ENCODE data around the gene HDAC7.

Gene HDAC7

GRCh38 chr12:47745485-47746041 lies 74.1 kb downstream of the HDAC7 start:
- DNase-seq (ENCODE audit: low read depth): no peak

- DNase-seq (ENCODE audit: low read depth): no peak
Observed at GRCh38 chr12:47744778-47745436, 74.8 kb downstream of the HDAC7 start.

- DNase-seq (ENCODE audit: low read depth): no peak
Observed at GRCh38 chr12:47744005-47744651, 75.6 kb downstream of the HDAC7 start.

GRCh38 chr12:47743311-47743860 lies 76.3 kb downstream of the HDAC7 start:
- DNase-seq (ENCODE audit: low read depth): no peak

GRCh38 chr12:47742253-47742825 lies 77.4 kb downstream of the HDAC7 start:
- no peak for DNase-seq (ENCODE audit: low read depth)

GRCh38 chr12:47741340-47741703 lies 78.4 kb downstream of the HDAC7 start:
- DNase-seq (ENCODE audit: low read depth): no peak

- no peak for DNase-seq (ENCODE audit: low read depth)
Observed at GRCh38 chr12:47740606-47741339, 78.9 kb downstream of the HDAC7 start.

GRCh38 chr12:47739979-47740378 lies 79.7 kb downstream of the HDAC7 start:
- no peak for DNase-seq (ENCODE audit: low read depth)

- DNase-seq (ENCODE audit: low read depth): no peak
Observed at GRCh38 chr12:47739297-47739696, 80.4 kb downstream of the HDAC7 start.

GRCh38 chr12:47737936-47738594 lies 81.6 kb downstream of the HDAC7 start:
- no peak for DNase-seq (ENCODE audit: low read depth)

GRCh38 chr12:47736877-47737676 lies 82.6 kb downstream of the HDAC7 start:
- DNase-seq (ENCODE audit: low read depth): peak; percentile 75

- DNase-seq (ENCODE audit: low read depth): no peak
Observed at GRCh38 chr12:47736216-47736615, 83.5 kb downstream of the HDAC7 start.

GRCh38 chr12:47735649-47736048 lies 84.1 kb downstream of the HDAC7 start:
- no peak for DNase-seq (ENCODE audit: low read depth)

GRCh38 chr12:47734725-47735480 lies 84.8 kb downstream of the HDAC7 start:
- no peak for DNase-seq (ENCODE audit: low read depth)

- DNase-seq (ENCODE audit: low read depth): no peak
Observed at GRCh38 chr12:47733142-47733541, 86.6 kb downstream of the HDAC7 start.
